B cell (primary cell): ENCODE results near the gene PPP2R3A.

Experiments used
- CTCF ChIP-seq: fragments of 200-600 bp; IDR thresholded peaks from one replicate; pipeline ENCODE4 v1.8.0; 2022; ENCODE audit warnings: antibody characterized with exemption, mild to moderate bottlenecking
- EZH2 ChIP-seq: IDR thresholded peaks from 2 replicates; pipeline ENCODE4 v1.6.1; 2012; ENCODE audit warnings: borderline replicate concordance, low read depth, mild to moderate bottlenecking, moderate library complexity, low read length; ENCODE audit not compliant: insufficient read depth, poor library complexity, severe bottlenecking

DNA sequence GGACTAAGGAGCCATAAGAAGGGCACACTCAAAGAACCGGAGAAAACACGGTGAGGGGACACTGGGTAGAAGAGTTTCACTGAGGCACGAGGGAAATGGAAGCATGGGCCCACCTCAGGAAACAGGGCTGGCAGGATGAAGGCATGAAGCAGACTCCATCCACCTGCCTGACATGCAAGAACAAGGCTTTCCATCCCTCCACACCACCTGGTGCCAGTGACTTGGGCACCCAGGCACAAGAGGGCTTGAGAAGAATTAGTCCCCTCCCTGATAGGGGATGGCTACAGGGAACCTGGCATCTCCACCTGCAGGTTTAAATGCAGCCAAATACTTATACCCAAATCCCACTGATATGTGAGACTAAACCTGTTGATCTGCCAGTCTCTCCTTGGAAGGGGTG lies 38.9 kb upstream of the PPP2R3A start:
- TF ChIP-seq CTCF (no peak), EZH2 (no peak)
